ENCODE results near the gene KHDC1L.
"Not testable (repeated sequence)": the region's sequence is repeated elsewhere in the genome, so short reads cannot be mapped to it uniquely, and the experiment has no call there.

GRCh38 chr6:73193302-73193701 is 32.0 kb downstream of the KHDC1L start:
- not testable (repeated sequence) for TF ChIP-seq CTCF (IDR thresholded peaks at IDR 0.05; ENCODE audit: insufficient read depth, low read length); POLR2AphosphoS5 (IDR thresholded peaks at IDR 0.05; ENCODE audit: low read depth)
